ENCODE data around the gene CIT.

CIT gene

DNA sequence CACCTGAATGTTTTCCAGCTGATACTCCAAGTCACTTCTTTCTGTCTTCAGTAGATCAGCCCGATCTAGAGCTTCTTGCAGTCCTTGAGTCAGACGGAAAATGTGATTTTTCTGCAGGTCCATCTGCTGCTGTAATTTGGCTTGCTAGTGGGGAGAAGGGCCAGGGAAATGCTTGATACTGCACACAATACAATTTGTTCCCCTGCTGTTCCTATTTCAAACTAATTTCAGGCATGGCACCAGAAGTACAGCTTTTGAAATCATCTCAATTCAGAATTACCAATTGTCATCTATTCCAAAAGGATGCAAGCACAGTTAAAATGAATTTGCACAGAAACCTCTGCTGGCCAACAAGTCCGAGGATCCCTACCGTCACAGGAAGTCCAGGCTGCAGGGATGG, 155.8 kb downstream of the CIT start:
- TF ChIP-seq TAF1 (IDR thresholded peaks at IDR 0.05; ENCODE audit: borderline replicate concordance, insufficient read depth, low read length) (no peak), POLR2AphosphoS5 (IDR thresholded peaks at IDR 0.05; ENCODE audit: low read depth, low read length) (no peak), SIN3A (IDR thresholded peaks at IDR 0.05; ENCODE audit: borderline replicate concordance, insufficient read depth, low read length) (no peak), FOXP2 (optimal IDR thresholded peaks at IDR 0.05; ENCODE audit: borderline replicate concordance, extremely low read depth, extremely low read length, insufficient read depth) (no peak)
- TF ChIP-seq, protein P1, sequence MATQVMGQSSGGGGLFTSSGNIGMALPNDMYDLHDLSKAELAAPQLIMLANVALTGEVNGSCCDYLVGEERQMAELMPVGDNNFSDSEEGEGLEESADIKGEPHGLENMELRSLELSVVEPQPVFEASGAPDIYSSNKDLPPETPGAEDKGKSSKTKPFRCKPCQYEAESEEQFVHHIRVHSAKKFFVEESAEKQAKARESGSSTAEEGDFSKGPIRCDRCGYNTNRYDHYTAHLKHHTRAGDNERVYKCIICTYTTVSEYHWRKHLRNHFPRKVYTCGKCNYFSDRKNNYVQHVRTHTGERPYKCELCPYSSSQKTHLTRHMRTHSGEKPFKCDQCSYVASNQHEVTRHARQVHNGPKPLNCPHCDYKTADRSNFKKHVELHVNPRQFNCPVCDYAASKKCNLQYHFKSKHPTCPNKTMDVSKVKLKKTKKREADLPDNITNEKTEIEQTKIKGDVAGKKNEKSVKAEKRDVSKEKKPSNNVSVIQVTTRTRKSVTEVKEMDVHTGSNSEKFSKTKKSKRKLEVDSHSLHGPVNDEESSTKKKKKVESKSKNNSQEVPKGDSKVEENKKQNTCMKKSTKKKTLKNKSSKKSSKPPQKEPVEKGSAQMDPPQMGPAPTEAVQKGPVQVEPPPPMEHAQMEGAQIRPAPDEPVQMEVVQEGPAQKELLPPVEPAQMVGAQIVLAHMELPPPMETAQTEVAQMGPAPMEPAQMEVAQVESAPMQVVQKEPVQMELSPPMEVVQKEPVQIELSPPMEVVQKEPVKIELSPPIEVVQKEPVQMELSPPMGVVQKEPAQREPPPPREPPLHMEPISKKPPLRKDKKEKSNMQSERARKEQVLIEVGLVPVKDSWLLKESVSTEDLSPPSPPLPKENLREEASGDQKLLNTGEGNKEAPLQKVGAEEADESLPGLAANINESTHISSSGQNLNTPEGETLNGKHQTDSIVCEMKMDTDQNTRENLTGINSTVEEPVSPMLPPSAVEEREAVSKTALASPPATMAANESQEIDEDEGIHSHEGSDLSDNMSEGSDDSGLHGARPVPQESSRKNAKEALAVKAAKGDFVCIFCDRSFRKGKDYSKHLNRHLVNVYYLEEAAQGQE (IDR thresholded peaks at IDR 0.05; ENCODE audit: insufficient read depth in 1 of 2, low read depth in 2 of 2, low read length in 2 of 2), result no peak

- TF ChIP-seq TAF1 (IDR thresholded peaks at IDR 0.05; ENCODE audit: borderline replicate concordance, insufficient read depth, low read length) (no peak), POLR2AphosphoS5 (IDR thresholded peaks at IDR 0.05; ENCODE audit: low read depth, low read length) (no peak), SIN3A (IDR thresholded peaks at IDR 0.05; ENCODE audit: borderline replicate concordance, insufficient read depth, low read length) (no peak), FOXP2 (optimal IDR thresholded peaks at IDR 0.05; ENCODE audit: borderline replicate concordance, extremely low read depth, extremely low read length, insufficient read depth) (no peak)
- TF ChIP-seq, protein P1 (IDR thresholded peaks at IDR 0.05; ENCODE audit: insufficient read depth in 1 of 2, low read depth in 2 of 2, low read length in 2 of 2), result no peak
Observed at GRCh38 chr12:119720349-119720748, 156.8 kb downstream of the CIT start.

DNA sequence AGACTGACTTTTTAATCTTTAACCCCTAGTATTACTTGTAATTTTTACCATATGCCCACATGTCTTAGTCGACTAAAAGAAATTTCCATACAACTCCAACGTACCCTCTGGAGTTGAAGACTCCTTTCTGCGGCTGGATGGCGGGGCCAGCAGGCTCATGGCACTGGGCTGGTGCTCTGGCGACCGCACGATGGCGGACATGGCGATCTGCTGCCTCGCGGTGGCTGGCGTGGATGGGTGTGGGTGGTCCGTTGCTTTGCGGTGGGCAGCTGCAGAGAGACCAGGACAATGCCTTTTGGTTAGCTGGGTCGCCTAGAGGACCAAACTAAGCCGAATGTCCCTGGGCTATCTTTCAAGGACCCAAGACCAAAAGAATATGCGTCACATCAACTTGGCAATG, 159.0 kb downstream of the CIT start:
- no peak for TF ChIP-seq POLR2AphosphoS5 (IDR thresholded peaks at IDR 0.05; ENCODE audit: low read depth, low read length)
- TF ChIP-seq, protein P1 (IDR thresholded peaks at IDR 0.05; ENCODE audit: insufficient read depth in 1 of 2, low read depth in 2 of 2, low read length in 2 of 2), result no peak
- no peak for TF ChIP-seq SIN3A (IDR thresholded peaks at IDR 0.05; ENCODE audit: borderline replicate concordance, insufficient read depth, low read length)

GRCh38 chr12:119715268-119715620, 161.9 kb downstream of the CIT start:
- no peak for TF ChIP-seq TAF1 (IDR thresholded peaks at IDR 0.05; ENCODE audit: borderline replicate concordance, insufficient read depth, low read length)
- TF ChIP-seq, protein P1 (IDR thresholded peaks at IDR 0.05; ENCODE audit: insufficient read depth in 1 of 2, low read depth in 2 of 2, low read length in 2 of 2), result no peak
- no peak for TF ChIP-seq SIN3A (IDR thresholded peaks at IDR 0.05; ENCODE audit: borderline replicate concordance, insufficient read depth, low read length)

DNA sequence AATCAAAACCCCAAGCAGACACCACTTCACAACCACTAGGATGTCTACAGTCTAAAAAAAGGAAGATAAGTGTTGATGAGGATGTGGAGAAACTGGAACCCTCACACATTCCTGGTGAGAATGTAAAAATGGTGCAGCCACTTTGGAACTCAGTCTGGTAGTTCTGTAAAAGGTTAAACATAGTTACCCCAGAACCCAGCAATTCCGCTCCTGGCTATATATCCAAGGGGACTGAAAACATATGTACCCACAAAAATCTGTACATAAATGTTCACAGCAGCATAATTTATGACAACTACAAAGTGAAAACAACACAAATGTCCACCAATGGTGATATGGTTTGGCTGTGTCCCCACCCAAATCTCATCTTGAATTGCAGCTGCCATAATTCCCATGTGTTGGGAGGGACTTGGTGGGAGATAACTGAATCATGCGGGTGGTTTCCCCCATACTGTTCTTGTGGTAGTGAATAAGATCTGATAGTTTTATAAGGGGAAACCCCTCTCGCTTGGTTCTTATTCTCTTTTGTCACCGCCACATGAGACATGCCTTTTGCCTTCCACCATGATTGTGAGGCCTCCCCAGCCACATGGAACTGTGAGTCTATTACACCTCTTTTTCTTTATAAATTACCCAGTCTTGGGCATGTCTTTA, 162.4 kb downstream of the CIT start:
- TF ChIP-seq POLR2AphosphoS5 (IDR thresholded peaks at IDR 0.05; ENCODE audit: low read depth, low read length), result no peak
- TF ChIP-seq, protein P1 (IDR thresholded peaks at IDR 0.05; ENCODE audit: insufficient read depth in 1 of 2, low read depth in 2 of 2, low read length in 2 of 2), result no peak
- no peak for TF ChIP-seq TAF1 (IDR thresholded peaks at IDR 0.05; ENCODE audit: borderline replicate concordance, insufficient read depth, low read length)
- TF ChIP-seq FOXP2 (optimal IDR thresholded peaks at IDR 0.05; ENCODE audit: borderline replicate concordance, extremely low read depth, extremely low read length, insufficient read depth), result no peak
- TF ChIP-seq SIN3A (IDR thresholded peaks at IDR 0.05; ENCODE audit: borderline replicate concordance, insufficient read depth, low read length), result no peak
